ENCODE measurements around the gene CCL15.

CCL15 gene

DNA sequence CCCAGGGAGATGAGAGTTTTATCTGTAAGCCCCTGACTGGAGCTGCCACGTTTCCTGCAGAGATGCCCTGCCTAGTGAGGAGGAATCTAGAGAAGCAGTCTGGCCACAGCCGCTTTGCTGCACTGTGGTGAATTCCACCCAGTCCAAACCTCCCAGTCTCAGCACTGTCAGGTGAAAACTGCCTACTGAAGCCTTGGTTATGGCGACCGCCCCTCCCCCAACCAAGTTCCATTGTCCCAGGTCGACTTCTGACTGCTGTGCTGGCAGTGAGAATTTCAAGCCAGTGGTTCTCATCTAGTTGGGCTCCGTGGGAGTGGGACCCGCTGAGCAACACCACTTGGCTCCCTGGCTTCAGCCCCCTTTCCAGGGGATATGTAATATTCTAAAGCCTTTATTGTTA, 47.6 kb downstream of the CCL15 start:
- H3K4me3 ChIP-seq (ENCODE audit: low read depth, low read length) = no peak overlapping the region

DNA sequence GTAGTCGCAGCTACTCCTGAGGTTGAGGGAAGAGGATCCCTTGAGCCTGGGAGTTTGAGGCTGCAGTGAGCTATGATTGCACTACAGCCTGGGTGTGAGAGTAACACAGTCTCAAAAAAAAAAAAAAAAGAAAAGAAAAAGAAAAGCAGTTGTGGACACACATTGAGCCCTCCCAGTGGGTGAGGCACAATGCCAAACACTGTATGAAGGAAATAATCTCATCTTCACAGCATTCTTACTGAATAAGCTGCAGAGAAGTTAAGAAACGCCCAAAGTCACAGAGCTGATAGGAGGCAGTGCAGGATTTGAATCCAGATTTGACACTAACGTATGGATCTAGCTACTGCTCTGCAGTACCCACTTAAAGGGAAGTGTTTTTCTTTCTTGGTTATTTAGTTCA, 52.0 kb downstream of the CCL15 start:
- DNase-seq (ENCODE audit: low read depth) = no peak
- no peak overlapping the region for H3K4me3 ChIP-seq (ENCODE audit: low read depth, low read length)

More for the DNA sequence above, 47.6 kb downstream of the CCL15 start:
- DNase-seq (ENCODE audit: low read depth) = no peak

- no peak for DNase-seq (ENCODE audit: low read depth)
- no peak overlapping the region for H3K4me3 ChIP-seq (ENCODE audit: low read depth, low read length)
Observed at GRCh38 chr17:35948092-35948491, 53.3 kb downstream of the CCL15 start.

Data from skeletal muscle cell (primary cell).